GM20000 (cell line): ENCODE measurements around the gene COL23A1.

Source experiments
- DNase-seq: peaks from one replicate; pipeline ENCODE4 v3.0.0; 2012; ENCODE audit warnings: low spot score
- CTCF ChIP-seq: IDR thresholded peaks from 2 replicates; pipeline ENCODE4 v1.5.1; 2012; ENCODE audit warnings: mild to moderate bottlenecking, control low read depth; ENCODE audit errors: extremely low read depth, missing control alignments

The COL23A1 gene

GRCh38 chr5:178590141-178590923, at the start of gene COL23A1:
Gene COL23A1 (minus strand): TSS chr5:178590393.
- DNase-seq, result peak; percentile 74
- TF ChIP-seq CTCF, result no peak

- no peak for TF ChIP-seq CTCF
- DNase-seq, result no peak
Observed at GRCh38 chr5:178637356-178638074, 47.3 kb upstream of the COL23A1 start.

DNA sequence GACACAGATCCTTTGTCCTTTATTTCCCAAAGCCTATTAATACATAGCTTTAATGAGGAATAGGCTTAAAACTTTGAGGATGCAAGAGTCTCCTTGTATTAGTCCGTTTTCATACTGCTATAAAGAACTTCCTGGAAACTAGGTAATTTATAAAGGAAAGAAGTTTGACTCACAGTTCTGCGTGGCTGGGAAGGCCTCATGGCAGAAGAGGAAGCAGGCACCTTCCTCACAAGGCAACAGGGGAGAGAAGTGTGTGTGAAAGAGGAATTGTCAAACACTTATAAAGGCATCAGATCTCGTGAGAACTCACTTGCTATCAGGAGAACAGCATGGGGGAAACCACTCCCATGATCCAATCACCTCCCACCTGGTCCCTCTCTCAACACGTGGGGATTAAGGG, 42.1 kb upstream of the COL23A1 start:
- no peak for DNase-seq
- no peak for TF ChIP-seq CTCF

DNA sequence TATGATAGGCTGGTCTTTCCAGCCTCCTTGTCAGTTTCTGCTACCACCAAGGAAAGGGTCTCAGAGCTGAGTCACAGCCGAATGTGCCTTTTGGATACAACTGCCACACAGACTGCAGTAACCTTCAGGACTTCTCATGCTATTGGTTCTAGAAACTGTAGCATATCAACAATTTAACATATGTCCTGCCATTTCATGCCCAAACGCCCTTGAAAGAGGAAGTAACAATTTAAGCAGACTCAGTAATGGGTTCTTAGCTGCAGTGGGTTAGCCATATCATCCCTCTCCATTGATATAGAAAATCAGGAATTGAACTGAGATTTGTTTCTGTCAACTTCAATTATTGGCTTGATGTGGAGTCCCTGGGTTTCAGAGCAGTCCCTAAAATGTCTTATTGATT, 40.8 kb upstream of the COL23A1 start:
- no peak for TF ChIP-seq CTCF
- no peak for DNase-seq

DNA sequence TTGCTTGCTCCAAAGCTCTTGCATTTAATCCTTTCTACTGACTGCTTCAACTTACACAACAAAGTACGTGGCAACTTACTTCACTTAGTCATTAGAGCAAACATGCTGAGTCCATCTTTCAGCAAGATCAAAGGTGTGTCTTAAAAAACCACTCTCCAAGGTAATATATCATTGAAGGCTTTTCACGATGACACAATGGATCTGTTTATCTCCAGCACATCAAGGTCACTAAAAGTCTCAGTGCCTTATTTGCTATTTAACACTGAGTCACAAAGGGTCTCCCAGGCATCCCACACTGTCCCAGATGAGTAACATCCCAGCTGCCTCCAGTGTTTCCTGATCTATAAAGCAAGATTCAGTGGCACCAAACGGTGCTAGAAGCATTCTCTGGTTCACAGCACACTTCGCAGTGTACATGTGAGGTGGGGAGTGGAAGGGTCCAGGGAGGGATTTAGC, 40.3 kb upstream of the COL23A1 start:
- no peak for DNase-seq
- TF ChIP-seq CTCF, result no peak

DNA sequence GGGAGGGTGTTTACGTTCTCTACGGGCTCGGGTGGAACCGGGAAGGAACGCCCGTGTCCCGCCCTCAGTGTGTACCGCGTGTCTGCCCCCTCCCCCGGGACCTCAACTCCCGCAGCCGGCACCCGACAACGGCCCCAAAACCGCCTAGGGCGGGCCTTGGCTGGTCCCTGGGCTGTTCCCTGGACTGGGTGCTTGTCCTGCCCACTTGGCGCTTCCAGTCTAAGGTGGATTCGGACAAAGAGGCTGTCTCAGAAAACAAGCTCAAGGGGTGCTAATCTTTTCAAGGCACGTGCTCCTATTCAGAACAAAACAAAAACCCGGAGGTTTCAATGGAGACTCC, 37.0 kb upstream of the COL23A1 start:
- DNase-seq, result no peak
- TF ChIP-seq CTCF, result no peak

DNA sequence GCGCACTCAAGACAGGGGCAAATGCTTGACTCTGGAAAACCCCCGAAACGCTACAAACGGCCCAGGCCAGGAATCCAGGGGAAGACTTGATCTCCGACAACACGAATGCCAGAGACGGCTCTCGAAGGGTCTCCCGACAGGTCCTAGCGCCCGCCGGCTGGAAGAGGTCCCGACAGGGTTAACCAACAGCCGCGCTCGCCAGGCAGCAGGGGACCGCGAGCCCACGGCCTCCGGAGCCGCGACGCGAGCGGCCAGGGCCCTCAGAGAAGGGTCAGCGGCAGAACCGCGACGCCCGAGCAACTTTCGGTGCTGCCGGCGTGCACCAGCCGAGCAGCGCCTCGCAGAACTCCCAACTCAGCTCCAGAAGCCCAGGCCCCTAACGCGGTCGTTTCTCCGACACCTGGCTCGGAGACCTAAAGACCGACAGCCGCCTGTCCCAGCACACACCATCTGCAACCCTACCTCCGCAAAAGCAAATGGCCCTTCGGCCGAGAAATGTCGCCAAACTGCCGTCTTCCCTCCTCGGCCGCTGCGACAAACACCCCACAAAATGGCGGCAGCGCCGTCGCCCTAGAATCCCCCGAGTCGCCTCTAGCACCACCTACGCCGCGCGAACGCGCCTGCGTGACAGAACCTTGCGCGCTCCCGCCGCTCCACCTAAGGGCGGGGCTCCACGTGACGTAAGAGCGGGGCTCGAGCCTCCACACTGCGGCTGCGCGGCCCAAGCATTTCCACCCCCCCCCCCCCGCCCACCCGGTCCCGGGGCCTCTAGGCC, 36.5 kb upstream of the COL23A1 start, which contains the start of gene CLK4:
TSS of gene CLK4 (minus strand) at position 567 of the 775 bp plus-strand sequence. CDS start 3,634 bp downstream, outside the sequence.
- DNase-seq, result peak; percentile 95
- TF ChIP-seq CTCF, result no peak
